Liver (tissue), 3 donors: Measurements from ENCODE around the gene USH1G.

Experiments used
- FOXA1 ChIP-seq: IDR thresholded peaks from 2 replicates; pipeline ENCODE4 v1.6.1; 2016; ENCODE audit warnings: antibody characterized with exemption
- GABPA ChIP-seq, 2 donors: IDR thresholded peaks in 1 of 2; conservative IDR thresholded peaks in 1 of 2; 2 replicates each; pipeline ENCODE4 v1.6.1; 2016; ENCODE audit warnings: antibody characterized with exemption in 2 of 2, mild to moderate bottlenecking in 1 of 2, moderate library complexity in 1 of 2
- RAD21 ChIP-seq, 2 donors: IDR thresholded peaks; 2 replicates each; pipeline ENCODE4 v1.6.1; 2016; ENCODE audit warnings: antibody characterized with exemption in 2 of 2, mild to moderate bottlenecking in 2 of 2
- TAF1 ChIP-seq: conservative IDR thresholded peaks from 2 replicates; pipeline ENCODE4 v1.6.1; 2016; ENCODE audit warnings: antibody characterized with exemption, mild to moderate bottlenecking
- YY1 ChIP-seq: IDR thresholded peaks from 2 replicates; pipeline ENCODE4 v1.6.1; 2016; ENCODE audit warnings: antibody characterized with exemption, mild to moderate bottlenecking
- TF ChIP-seq, protein P1 (sequence below): fragments of 150-350 bp; IDR thresholded peaks from 2 replicates; pipeline ENCODE4 v1.5.1; 2017; ENCODE audit warnings: improper control_type of control experiment, low read depth, low read length; ENCODE audit not compliant: missing input control
- TF ChIP-seq, protein P2 (sequence below): IDR thresholded peaks from 2 replicates; pipeline ENCODE4 v1.6.1; 2016; ENCODE audit warnings: antibody characterized with exemption, mild to moderate bottlenecking
- TF ChIP-seq, protein P3 (sequence below): IDR thresholded peaks from 2 replicates; pipeline ENCODE4 v1.6.1; 2016; ENCODE audit warnings: antibody characterized with exemption
- donor health status: healthy.
- donor health status: healthy.

DNA sequence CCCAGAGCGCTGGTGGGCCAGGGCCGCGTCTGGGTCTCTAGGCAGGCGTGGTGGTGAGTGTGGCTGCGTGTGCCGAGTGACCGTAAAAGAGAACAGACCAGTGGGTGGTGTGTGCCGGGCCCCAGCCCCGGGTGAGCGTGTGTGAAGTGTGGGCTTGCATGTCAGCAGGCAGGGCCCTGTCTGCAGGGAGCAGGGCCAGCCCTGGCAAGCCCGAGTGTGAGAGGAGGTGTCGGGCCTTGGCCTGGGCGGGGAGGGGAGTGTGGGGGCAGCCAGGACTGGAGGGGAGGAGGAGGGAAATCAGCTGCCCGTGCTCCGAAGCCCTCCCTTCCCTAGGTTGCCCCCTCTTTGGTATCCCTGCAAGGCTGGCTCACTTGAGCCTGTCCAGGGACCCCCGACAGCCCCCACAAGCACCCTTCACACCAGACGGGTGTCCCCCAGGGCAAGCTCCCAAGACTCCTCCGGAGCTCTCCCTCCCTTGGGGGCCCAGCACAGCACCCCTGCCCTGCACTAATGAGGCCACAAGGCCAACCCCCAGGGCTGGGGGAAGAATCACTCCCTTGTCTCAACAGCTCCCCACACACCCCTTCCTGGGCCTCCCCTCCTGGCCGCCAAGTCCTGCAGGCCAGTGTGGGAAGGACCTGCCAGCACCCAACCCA lies 1.9 kb downstream of the USH1G start:
- TF ChIP-seq RAD21 (IDR thresholded peaks at IDR 0.05), result no peak
- TF ChIP-seq, protein P1, sequence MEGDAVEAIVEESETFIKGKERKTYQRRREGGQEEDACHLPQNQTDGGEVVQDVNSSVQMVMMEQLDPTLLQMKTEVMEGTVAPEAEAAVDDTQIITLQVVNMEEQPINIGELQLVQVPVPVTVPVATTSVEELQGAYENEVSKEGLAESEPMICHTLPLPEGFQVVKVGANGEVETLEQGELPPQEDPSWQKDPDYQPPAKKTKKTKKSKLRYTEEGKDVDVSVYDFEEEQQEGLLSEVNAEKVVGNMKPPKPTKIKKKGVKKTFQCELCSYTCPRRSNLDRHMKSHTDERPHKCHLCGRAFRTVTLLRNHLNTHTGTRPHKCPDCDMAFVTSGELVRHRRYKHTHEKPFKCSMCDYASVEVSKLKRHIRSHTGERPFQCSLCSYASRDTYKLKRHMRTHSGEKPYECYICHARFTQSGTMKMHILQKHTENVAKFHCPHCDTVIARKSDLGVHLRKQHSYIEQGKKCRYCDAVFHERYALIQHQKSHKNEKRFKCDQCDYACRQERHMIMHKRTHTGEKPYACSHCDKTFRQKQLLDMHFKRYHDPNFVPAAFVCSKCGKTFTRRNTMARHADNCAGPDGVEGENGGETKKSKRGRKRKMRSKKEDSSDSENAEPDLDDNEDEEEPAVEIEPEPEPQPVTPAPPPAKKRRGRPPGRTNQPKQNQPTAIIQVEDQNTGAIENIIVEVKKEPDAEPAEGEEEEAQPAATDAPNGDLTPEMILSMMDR, result no peak
- TF ChIP-seq, protein P2, sequence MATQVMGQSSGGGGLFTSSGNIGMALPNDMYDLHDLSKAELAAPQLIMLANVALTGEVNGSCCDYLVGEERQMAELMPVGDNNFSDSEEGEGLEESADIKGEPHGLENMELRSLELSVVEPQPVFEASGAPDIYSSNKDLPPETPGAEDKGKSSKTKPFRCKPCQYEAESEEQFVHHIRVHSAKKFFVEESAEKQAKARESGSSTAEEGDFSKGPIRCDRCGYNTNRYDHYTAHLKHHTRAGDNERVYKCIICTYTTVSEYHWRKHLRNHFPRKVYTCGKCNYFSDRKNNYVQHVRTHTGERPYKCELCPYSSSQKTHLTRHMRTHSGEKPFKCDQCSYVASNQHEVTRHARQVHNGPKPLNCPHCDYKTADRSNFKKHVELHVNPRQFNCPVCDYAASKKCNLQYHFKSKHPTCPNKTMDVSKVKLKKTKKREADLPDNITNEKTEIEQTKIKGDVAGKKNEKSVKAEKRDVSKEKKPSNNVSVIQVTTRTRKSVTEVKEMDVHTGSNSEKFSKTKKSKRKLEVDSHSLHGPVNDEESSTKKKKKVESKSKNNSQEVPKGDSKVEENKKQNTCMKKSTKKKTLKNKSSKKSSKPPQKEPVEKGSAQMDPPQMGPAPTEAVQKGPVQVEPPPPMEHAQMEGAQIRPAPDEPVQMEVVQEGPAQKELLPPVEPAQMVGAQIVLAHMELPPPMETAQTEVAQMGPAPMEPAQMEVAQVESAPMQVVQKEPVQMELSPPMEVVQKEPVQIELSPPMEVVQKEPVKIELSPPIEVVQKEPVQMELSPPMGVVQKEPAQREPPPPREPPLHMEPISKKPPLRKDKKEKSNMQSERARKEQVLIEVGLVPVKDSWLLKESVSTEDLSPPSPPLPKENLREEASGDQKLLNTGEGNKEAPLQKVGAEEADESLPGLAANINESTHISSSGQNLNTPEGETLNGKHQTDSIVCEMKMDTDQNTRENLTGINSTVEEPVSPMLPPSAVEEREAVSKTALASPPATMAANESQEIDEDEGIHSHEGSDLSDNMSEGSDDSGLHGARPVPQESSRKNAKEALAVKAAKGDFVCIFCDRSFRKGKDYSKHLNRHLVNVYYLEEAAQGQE, result no peak
- TF ChIP-seq GABPA (IDR thresholded peaks at IDR 0.05 in 1 of 2, conservative IDR thresholded peaks at IDR 0.05 in 1 of 2), result no peak
- TF ChIP-seq FOXA1, result no peak
- TF ChIP-seq YY1, result no peak
- no peak for TF ChIP-seq TAF1
- TF ChIP-seq, protein P3, sequence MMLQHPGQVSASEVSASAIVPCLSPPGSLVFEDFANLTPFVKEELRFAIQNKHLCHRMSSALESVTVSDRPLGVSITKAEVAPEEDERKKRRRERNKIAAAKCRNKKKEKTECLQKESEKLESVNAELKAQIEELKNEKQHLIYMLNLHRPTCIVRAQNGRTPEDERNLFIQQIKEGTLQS, result no peak
